HG02943 (cell line): ENCODE results near the gene TOR1AIP2.
A peak's percentile ranks its signal among the peaks of the same experiment; 100 is the strongest.

Experiments used
- ATAC-seq: cut with Tn5 transposase; IDR thresholded peaks from one replicate; pipeline ENCODE4 v1.9.1; 2021; ENCODE audit warnings: mild to moderate bottlenecking, low read depth, moderate library complexity; ENCODE audit not compliant: unreplicated experiment

TOR1AIP2 gene

DNA sequence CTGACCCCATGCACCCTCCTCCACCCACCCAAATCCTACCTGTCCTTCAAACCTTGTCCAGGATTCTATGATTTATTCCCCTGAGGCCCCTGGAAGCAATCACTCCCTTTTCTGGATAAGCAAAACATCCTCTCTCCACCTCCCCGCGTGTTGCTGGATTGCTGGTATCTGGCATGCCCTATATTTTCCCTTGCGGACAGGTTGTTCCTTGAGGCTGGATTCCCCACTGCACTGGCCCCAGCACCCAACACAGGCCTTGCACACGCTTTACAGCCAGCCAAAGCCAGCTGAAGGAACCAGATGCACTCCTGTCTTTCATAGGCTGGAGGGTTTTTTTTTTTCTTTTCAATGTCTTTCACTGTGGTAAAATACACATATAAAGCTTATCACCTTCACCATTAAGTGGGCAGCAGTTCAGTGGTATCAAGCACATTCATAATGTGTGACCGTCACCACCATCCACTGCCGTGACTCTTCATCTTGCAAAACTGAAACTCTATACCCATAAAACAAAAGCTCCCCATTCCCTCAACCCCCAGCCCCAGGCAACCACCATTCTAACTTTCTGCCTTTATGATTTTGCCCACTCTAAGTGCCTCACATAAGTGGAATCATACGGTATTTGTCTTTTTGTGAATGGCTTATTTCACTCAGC lies 50.9 kb downstream of the TOR1AIP2 start:
- ATAC-seq: no peak

DNA sequence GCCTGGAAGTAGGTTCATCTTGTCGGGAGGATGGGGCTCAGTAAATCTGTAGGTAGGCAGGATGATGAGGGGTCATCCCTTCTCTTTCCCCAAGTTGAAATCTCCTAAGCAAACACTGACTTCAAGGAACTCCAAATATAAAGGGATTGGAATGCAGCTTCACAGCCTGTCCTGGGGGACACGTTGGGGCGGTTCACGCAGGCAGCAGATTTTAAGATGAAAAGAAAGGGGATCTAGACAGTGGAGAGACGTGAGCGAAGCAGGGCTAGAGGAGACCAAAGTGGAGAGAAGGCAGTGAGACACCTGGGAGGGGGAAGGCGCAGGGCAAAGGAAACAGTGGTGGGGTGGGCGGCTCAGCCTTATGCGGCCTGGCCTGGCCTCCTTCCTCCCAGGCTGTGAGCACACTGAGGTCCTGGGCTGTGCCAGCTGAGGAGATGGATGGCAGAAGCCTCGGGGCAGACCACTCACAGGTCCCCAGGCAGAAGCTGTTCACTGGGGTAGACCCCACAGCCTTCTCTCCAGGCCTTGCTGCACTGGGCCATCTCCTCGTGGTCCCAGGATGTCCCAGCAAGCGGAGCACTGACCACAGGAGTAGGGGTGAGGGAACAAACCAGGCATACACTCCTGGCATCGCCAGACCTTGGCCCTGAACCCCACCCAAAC lies 51.7 kb downstream of the TOR1AIP2 start:
- ATAC-seq: no peak

DNA sequence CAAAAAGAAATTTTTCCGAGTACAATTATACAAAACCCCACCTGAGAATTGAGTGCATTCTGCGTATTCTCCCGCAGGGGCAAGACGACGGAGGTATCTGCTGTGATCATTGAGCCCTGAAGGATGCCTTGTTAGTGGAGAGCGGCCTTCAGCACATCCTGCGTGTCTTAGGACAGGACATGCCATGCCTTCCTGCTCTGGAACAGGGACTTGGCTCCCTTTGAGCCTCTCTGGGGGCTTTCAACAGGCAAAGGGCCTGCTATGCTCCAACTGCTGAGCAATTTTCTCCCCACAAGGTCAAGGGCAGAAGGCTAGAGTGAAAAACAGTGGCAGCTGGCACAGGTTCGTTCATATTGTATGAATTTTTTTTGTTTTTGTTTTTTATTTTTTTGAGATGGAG lies 52.4 kb downstream of the TOR1AIP2 start:
- ATAC-seq: no peak

DNA sequence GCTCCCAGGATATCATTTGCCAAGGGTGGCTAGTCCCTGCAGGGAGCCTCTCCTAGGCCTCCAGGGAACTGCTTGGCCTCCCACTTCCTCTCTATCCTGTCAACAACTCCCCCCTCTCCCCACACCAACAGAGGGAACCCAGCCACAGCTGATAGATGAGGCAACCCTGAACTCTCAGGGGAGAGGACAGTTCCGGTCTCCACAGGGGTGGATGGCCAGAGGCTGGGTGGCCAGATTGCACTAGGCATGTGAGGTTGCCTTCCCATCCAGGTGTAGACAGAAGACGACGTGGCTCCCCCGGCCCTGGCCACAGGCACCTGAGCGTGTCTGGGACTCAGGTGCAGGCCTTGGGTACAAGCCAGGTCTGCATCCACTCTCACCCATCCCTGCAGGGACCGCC lies 53.3 kb downstream of the TOR1AIP2 start:
- no peak for ATAC-seq

DNA sequence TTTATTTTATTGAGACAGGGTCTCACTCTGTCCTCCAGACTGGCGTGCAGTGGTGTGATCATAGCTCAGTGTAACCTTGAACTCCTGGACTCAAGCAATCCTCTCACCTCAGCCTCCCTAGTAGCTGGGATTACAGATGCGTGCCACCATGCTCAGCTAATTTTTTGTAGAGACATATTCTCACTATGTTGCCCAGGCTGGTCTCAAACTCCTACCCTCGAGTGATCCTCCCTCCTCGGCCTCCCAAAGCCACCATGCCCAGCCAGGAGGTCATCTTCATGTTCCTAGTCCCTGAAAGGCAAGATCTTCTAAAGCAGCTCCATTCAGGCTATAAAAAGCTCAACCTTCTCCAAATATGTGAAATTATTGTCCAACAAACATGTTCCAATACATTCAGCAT lies 53.9 kb downstream of the TOR1AIP2 start:
- no peak for ATAC-seq

DNA sequence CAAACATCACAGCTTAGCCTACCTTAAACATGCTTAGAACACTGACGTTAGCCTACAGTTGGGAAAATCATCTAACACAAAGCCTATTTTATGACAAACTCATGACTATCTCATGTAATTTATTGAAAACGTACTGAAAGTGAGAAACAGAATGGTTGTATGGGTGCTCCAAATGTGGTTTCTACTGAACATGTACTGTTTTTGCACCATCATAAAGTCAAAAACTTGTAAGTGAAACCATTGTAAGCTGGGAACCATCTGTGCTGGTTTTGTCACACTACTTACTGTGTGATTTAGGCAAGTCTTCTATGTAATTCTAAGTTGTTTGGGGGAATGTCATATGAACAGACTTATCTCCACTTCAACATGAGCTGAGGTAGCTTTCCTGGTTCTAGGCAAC lies 55.5 kb downstream of the TOR1AIP2 start:
- ATAC-seq: no peak

DNA sequence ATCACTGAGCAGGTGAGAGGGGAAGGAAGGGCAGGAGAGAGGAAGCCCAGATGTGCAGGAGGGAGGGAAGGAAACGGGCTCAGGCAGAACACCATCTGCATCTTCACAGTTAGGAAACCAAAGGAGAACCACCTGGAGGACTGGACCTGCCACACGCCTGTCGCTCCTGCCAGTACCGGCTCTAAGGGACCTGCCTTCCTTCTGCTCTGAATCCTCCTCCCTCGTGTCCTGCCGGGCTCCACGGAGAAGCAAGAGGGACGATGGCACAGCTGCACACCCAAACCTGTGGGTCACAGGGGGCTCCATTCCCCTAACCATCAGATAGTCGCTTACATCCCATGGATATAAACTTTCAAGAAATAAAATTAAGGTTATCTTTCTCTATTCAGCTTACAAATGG lies 56.1 kb downstream of the TOR1AIP2 start:
- ATAC-seq: no peak

DNA sequence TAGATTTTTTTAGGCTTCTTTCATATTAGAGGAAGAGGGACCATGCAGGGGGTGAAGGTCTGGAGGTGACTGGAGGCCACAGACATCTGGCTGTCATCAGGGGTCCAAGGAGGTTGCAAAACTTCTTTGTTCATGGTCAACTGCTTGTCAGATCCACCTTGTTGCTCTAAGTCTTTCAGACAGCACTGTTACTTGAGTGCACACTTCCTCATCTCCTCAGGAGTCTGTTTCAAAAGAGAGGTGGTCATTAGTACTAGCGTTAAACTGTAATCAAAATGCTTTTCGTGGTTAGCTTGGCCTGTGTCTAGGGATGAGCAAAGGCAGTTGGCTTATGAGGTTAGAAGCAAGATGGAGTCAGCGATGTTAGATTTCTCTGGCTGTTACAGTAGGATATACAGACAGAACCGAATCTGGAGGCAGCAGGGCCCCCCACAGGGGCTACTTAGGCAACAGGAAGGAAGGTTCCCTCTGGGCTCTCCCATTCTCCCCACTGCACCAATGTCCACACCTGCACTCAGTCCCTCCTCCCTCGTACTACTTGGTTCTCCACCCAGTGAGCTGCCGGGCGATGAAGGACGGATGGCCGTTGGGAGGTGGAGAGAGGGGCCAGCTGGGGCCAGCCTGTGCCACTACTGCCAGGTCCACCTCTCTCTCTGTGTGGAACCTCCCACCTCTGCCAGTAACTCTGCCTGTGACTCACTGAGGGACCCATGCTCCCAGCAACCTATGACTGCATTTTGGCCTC lies 57.2 kb downstream of the TOR1AIP2 start:
- no peak for ATAC-seq

DNA sequence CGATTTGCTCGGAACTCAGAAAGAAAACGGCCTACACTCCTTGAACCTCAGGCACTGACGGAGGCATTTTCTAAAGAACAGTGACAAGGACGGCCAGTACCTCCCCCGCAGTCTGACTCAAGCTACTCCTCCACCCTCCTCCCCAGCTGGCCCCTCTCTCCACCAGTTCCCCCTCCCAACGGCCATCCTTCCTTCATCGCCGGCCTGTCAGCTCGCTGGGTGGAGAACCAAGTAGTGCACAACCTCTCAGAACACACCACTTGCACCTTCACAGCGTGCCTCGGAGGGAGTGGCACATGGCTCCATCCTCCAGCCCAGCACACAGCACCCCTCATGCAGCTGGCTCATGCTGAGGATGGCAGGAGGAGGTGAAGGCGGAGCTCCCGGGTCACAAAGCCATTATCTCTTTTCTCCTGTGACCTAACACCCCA lies 58.8 kb downstream of the TOR1AIP2 start:
- ATAC-seq: no peak

DNA sequence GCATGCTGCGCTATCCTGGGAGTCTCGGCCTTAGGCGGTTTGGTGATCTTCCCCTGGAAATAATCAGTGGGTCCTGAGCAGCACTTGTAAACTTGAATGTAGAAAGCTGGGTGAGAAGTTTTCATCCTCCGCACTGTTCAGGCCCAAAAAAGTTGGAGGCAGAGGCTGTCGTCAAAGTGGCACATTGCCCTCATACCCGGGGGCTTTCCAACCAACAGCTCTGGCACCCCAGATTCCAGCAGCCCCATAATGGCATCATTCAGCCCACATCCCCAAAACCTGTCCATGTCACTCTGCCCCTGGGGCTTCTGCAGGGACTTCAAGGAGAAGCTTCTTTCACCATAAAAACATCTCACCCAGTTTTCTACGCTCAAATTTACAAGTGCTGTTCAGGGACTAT lies 59.3 kb downstream of the TOR1AIP2 start:
- ATAC-seq: no peak

DNA sequence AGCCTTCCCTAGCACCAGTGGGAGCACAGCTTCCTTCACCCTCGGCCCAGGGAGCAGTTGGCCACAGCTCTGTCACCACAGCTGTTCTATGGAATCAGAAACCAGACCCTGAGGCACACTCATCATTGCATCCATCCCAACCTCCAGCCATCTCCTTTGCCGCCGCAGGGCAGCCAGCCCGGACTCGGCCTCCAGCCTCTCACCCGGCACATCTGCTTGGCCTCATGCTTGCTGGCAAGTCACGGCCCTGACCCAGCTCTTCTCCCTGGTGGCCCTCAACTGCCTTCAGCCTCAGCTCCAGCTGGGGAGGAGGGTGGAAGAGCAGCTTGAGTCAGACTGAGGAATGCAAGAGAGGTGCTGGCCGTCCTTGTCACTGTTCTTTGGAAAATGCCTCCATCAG lies 59.8 kb downstream of the TOR1AIP2 start:
- ATAC-seq: no peak

DNA sequence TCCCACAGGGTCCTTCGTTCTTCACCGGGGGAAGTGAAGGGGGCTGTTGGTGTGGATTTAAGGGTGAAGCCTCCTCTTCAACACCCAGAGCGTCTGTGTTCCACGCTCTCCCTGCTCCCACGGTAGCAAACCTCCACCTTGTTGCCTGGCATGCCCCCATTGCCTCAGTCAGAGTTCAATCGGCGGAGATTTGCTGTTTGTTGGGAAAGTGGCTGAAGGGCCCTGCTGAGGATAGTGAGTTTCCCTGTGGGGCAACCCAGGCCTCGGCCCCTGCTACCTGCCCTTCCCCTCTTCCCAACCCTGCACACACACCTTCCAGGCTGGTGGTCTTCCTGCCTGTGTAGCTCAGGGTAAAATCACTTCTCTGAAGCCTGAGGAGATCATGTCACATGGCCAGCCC lies 60.5 kb downstream of the TOR1AIP2 start:
- no peak for ATAC-seq

DNA sequence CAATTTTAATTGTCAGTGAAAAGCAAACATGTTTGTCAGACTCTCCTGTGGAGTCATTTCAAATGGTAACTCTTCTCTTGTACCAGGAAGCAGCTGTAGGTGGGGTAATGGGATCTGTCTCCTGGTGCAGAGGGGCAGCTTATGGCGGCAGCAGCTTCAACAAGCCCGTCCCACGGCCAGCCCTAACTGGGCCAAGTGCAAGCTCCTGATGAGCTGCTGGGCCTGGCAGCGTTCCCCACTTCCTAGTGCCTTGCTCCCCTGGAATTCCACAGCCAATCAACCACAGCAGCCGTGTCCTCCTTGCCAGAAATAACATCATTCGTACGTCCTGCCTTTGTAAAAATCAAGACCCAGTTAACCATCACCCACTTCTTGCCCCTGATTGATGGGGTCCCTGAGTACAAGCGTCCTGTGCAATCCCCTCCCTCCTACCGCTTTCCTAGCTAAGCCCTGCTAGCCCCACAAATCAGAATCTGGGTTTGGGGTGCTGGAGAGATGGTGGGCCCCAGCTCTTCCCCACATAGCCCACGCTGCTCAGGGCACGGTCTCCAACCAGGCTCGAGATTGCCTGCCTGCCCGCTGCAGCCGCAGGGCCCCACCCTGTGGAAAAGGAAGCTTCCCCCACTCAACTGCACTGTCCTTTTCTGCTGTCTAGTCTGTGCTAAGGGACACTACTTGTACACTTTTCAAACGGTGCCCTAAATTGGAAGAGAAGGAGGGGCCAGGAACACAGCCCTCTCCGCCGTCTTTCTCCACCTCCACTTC lies 61.2 kb downstream of the TOR1AIP2 start:
- no peak for ATAC-seq

DNA sequence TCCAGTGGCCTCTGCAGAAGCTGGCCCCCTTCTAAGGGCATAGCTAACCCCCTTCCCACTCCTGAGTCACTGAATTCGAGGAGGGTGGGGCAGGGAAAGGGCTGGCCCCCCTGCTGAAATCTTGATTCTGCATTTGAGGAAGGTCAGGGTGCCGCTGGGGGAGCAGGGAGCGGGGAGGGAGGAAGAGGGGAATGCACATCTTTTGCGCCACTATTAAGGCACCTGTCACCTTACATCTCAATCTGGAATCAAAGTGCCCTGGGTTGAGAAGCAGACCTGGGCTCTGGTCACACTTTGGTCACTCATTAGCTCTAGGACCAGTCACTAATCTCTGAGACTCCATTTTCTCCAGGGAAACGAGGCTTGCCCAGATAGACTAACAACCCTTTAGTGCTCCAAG lies 62.0 kb downstream of the TOR1AIP2 start:
- ATAC-seq: no peak

DNA sequence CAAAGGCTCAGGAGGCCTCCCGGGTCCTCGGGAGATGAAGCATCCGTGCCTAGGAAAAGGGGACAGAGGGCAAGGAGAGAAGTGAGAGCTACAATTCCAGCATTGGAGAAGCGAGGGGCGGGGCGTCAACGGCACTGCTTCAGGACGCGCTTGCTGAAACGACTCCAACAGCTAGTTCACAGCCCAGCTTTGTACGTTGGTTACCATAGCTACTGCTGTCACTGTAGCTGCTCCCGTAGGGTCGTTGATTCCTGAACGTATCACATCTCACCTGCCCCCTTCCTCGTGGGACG lies 63.1 kb downstream of the TOR1AIP2 start:
- no peak for ATAC-seq

DNA sequence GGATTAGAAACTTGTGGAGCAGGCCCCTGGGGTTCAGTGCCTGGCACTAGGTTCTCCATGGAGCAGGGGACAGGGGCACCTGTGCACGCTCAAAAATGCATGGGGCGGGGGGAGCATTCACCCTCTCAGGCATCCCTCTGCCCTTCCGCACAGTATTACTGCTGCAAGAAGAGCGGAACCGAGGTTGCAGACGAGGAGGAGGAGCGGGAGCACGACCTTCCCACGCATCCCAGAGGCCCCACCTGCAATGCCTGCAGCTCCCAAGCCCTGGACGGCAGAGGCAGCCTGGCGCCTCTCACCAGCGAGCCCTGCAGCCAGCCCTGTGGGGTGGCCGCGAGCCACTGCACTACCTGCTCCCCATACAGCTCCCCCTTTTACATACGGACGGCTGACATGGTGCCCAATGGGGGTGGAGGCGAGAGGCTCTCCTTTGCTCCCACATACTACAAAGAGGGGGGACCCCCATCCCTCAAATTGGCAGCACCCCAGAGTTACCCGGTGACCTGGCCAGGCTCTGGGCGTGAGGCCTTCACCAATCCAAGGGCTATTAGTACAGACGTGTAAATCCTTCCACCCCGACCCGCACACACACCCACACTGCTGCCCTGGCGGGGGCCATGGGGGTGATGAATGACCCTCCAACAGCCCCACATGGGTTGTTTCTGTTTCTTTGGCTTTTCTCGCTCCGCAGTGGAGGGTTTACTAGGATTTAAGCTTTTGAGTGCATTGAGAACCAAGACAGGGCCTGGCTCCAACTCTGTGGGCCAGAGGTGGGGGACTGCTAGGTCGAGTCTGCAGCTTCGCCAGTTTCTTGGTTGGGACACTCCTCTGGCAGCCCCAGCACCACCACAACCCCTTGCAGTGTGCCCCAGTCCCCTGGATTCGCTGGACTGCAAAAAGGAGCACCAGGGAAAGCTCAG lies 63.7 kb downstream of the TOR1AIP2 start:
- ATAC-seq: no peak

DNA sequence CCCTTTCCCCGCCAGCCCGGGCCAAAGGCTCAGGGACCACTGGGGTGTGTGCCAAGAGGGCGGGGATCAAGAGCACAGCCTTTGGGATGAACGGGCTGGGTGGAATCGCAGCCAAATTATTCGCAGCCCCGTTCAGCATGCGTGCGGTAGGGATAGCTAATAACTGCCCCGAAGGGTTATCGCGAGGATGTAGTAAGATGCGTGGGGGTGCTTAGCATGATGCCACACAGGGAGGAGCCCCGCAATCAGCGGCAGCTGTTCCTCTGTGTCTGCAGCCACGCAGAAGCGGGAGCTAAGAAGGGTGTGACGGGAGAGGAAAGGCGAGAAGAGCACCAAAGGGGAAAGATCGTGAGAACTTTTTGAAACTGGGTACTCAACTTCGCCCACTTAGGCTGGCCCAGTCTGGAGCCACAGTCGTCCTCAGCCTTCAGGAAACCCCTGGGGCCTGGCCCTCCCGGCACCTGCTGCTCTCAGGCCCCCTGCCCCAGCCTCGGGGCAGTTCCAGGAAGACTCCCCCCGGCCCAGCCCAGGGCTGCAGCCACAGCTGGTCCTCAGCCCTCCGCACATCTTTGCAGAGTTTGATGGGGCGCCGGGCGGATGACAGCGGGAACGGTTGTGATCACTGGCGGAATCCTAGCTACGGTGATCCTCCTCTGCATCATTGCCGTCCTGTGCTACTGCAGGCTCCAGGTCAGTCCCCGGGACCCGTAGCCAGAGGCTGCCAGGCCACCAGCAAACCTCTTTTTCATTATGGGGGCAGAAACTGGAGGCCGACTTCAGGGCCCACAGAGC lies 64.9 kb downstream of the TOR1AIP2 start:
- ATAC-seq: no peak

DNA sequence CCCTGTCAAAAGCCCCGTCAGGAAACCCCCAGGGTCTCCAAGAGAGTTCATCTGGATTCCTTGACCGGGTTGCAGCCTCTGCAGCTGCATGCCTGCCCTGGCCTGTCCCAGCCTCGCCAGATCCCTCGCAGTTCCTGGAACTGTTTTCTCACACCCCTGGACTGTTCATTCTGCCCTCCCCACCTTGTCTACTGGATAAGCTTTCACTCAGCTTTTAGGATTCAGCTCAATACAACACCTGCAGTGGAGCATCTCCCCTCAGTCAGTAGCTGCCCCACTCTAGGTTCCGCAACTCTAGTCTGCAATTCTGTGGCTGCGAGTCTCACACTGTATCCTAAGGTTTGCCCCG lies 67.3 kb downstream of the TOR1AIP2 start:
- ATAC-seq: no peak

DNA sequence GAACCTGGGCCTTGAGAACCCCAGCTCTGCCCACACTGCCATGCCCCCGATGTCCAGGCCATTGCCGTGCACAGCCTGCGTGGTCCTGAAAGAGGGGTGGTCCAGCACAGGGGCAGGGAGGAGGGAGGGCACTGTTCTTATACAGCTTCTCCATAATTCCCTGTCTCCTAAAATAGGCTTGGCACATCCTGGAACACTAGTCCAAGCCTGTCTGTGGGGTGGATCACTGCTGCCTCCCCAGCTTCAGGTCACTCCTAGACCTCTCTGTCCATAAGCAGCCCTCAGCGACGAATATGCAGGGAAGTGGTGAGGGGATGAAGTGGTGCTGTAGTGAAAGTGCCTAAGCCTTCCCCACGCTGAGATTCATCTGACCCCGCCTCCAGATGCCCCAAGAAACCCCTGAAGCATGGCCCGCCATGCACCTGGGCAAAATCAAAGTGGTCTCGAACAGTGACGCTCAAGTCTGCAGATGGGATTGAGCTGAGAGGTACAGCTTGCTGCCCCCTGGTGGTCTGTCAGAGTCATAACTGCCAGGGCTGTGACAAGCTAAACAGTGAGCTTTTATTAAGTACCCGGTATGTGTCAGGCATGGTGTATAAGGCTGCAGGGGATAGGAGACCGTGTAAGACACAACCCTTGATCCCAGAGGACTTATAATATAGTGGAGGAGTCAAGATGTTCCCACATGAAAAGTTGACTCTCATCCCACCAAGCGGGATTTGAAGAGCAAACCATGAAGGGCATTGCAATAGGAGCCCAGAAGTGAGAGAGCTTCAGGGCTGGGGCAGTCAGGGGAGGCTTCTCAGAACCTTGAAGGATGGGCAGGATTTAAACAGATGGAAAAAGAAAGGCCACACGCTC lies 67.9 kb downstream of the TOR1AIP2 start:
- ATAC-seq: peak; percentile 59
